Uterus (tissue), 4 donors: ENCODE data around the gene MTO1. TPM values are rescaled to one million over a fixed set of nuclear protein-coding genes. Genes with fewer than 3 reads are reported as not detected.
"Not testable (repeated sequence)": the region's sequence is repeated elsewhere in the genome, so short reads cannot be mapped to it uniquely, and the experiment has no call there.

Experiments used
- DNase-seq, 2 donors: peaks; one replicate each; pipeline ENCODE4 v3.0.0-alpha.2; 2019 to 2020
- H3K27ac ChIP-seq, 2 donors: fragments of 200-600 bp; sonication (generic); 1 replicate in 1 of 2; 2 replicates in 1 of 2; pipeline ENCODE4 v1.5.1; 2016 to 2018
- H3K27me3 ChIP-seq, 2 donors: fragments of 200-600 bp; sonication (generic); one replicate each; pipeline ENCODE4 v1.5.1; 2018 to 2019; ENCODE audit warnings: control low read depth in 1 of 2
- H3K36me3 ChIP-seq, 2 donors: fragments of 200-600 bp; sonication (generic); one replicate each; pipeline ENCODE4 v1.5.1; 2019; ENCODE audit warnings: control low read depth in 1 of 2
- H3K4me1 ChIP-seq, 2 donors: fragments of 200-600 bp; sonication (generic); one replicate each; pipeline ENCODE4 v1.5.1; 2018 to 2019; ENCODE audit warnings: control low read depth in 1 of 2
- H3K4me3 ChIP-seq, 2 donors: fragments of 200-600 bp; sonication (generic); 1 replicate in 1 of 2; 2 replicates in 1 of 2; pipeline ENCODE4 v1.5.1; 2018 to 2019; ENCODE audit warnings: mild to moderate bottlenecking in 1 of 2
- H3K9me3 ChIP-seq, 2 donors: fragments of 200-600 bp; sonication (generic); one replicate each; pipeline ENCODE4 v1.5.1; 2019; ENCODE audit warnings: control low read depth in 1 of 2
- CTCF ChIP-seq, 4 experiments: fragments of 200-600 bp in 2 of 4; fragments of 450-650 bp in 2 of 4; sonication (generic) in 2 of 4; IDR thresholded peaks; one replicate each; pipeline ENCODE4 v1.5.1; 2016 to 2019; ENCODE audit warnings: antibody characterized with exemption in 4 of 4, mild to moderate bottlenecking in 2 of 4, moderate library complexity in 1 of 4
- POLR2A ChIP-seq, 2 donors: fragments of 450-650 bp; IDR thresholded peaks; one replicate each; pipeline ENCODE4 v1.6.1; 2016; ENCODE audit warnings: antibody characterized with exemption in 2 of 2, mild to moderate bottlenecking in 1 of 2, moderate library complexity in 1 of 2
- intact Hi-C: fragments of 100-400 bp; cut with DNase I; formaldehyde crosslinking; loops from one replicate; pipeline ENCODE4 v1.15.1; 2023; ENCODE audit warnings: low total_unique reads
- small RNA-seq: library from RNA; depleted of rRNA; stranded (forward); fragments of <200 nt; gene quantifications from one replicate; pipeline ENCODE3, GENCODE V24; 2016
- total RNA-seq, 4 donors: library from RNA; depleted of rRNA in 3 of 4; stranded (reverse); fragments of >200 nt in 3 of 4; gene quantifications; one replicate each; pipeline versions ENCODE4 v1.1.0 to v1.2.4, GENCODE V29; 2014 to 2023
- donor health status: DM: yes; HTN: yes; CAD: no.

MTO1 gene
- total RNA-seq, 4 donors from 2014 or later, result 13.3 to 38.3 (median 26.8) TPM

- TF ChIP-seq POLR2A (IDR thresholded peaks at IDR 0.05) (no peak), CTCF (IDR thresholded peaks at IDR 0.05) (no peak)
- intact Hi-C loops, result no loop called here
- no peaks in the 10 kb centered on the region for H3K36me3 ChIP-seq
- no peaks in the 10 kb centered on the region for H3K4me1 ChIP-seq
- no peak overlapping the region for H3K4me3 ChIP-seq
- no peaks in the 10 kb centered on the region for H3K27me3 ChIP-seq
- H3K9me3 ChIP-seq, result no peaks in the 10 kb centered on the region
- H3K27ac ChIP-seq, result no peak overlapping the region
- DNase-seq, result no peak
Observed at GRCh38 chr6:73547036-73547435, 85.5 kb downstream of the MTO1 start.

- Histone ChIP-seq H3K4me3 (no peak overlapping the region), H3K27me3 (no peaks in the 10 kb centered on the region), H3K36me3 (no peaks in the 10 kb centered on the region), H3K9me3 (no peaks in the 10 kb centered on the region), H3K27ac (no peak overlapping the region), H3K4me1 (no peaks in the 10 kb centered on the region)
- intact Hi-C loops, result no loop called here
- no peak for TF ChIP-seq CTCF (IDR thresholded peaks at IDR 0.05)
- TF ChIP-seq POLR2A (IDR thresholded peaks at IDR 0.05), result no peak
- DNase-seq, result no peak
Observed at GRCh38 chr6:73548458-73549446, 87.2 kb downstream of the MTO1 start.

GRCh38 chr6:73551115-73551514, 89.6 kb downstream of the MTO1 start:
- H3K4me3 ChIP-seq, H3K9me3 ChIP-seq, DNase-seq, H3K27me3 ChIP-seq, H3K36me3 ChIP-seq, H3K27ac ChIP-seq, H3K4me1 ChIP-seq, intact Hi-C loops: not testable (repeated sequence)

GRCh38 chr6:73555380-73555949, 93.9 kb downstream of the MTO1 start:
- H3K9me3 ChIP-seq, H3K27me3 ChIP-seq, H3K4me1 ChIP-seq, H3K36me3 ChIP-seq, H3K4me3 ChIP-seq, H3K27ac ChIP-seq, DNase-seq, intact Hi-C loops: not testable (repeated sequence)

- Histone ChIP-seq H3K4me3 (no peak overlapping the region), H3K27me3 (no peaks in the 10 kb centered on the region), H3K27ac (no peak overlapping the region), H3K9me3 (no peaks in the 10 kb centered on the region), H3K4me1 (no peaks in the 10 kb centered on the region), H3K36me3 (no peaks in the 10 kb centered on the region)
- DNase-seq, result no peak
- TF ChIP-seq POLR2A (IDR thresholded peaks at IDR 0.05) (no peak), CTCF (IDR thresholded peaks at IDR 0.05) (no peak)
- intact Hi-C loops, result no loop called here
Observed at GRCh38 chr6:73556836-73557235, 95.3 kb downstream of the MTO1 start.

Small RNA genes within 50 kb of the gene (small RNA-seq; reads per million reads assigned to genes)
- gene AL603910.2 (not detected), gene RN7SL827P (not detected), gene RNU6-975P (not detected)

Other genes starting within 250 kb of the MTO1 start
- gene KHDC1L, start 236.2 kb upstream of the MTO1 start, total RNA-seq, result under 1 TPM in 1 of 4 donors, not detected in 3; 0.83 TPM
- 1 to 10 TPM in 3 of 4 donors, not detected in 1; 1.0 to 4.8 (median 1.8) TPM for gene KHDC1, start 198.5 kb upstream of the MTO1 start, total RNA-seq
- gene DPPA5, start 107.5 kb upstream of the MTO1 start, total RNA-seq, result not detected
- under 1 TPM in 1 of 4 donors, not detected in 3; 0.28 TPM for gene KHDC3L, start 99.1 kb upstream of the MTO1 start, total RNA-seq
- not detected for gene OOEP, start 91.8 kb upstream of the MTO1 start, total RNA-seq
- gene DDX43, start 66.9 kb upstream of the MTO1 start, total RNA-seq, result 1 to 10 TPM in 1 of 4 donors, under 1 TPM in 1, not detected in 2; 0.43 to 3.7 TPM
- gene CGAS, start 9.4 kb upstream of the MTO1 start, total RNA-seq, result 10 to 100 TPM in 1 of 4 donors, 1 to 10 TPM in 3; 1.0 to 10.9 (median 5.1) TPM
- gene EEF1A1, start 59.3 kb downstream of the MTO1 start, total RNA-seq, result over 10,000 TPM; 11,501 to 26,048 (median 13,655) TPM
- gene SLC17A5, start 192.3 kb downstream of the MTO1 start, total RNA-seq, result 10 to 100 TPM in 2 of 4 donors, 1 to 10 TPM in 2; 3.6 to 27.4 (median 11.6) TPM
- gene CD109, start 234.5 kb downstream of the MTO1 start, total RNA-seq, result 10 to 100 TPM; 26.6 to 59.0 (median 36.8) TPM